ENCODE measurements around the gene OR2A12.
"Not testable (repeated sequence)": the region's sequence is repeated elsewhere in the genome, so short reads cannot be mapped to it uniquely, and the experiment has no call there.

The OR2A12 gene, protein sequence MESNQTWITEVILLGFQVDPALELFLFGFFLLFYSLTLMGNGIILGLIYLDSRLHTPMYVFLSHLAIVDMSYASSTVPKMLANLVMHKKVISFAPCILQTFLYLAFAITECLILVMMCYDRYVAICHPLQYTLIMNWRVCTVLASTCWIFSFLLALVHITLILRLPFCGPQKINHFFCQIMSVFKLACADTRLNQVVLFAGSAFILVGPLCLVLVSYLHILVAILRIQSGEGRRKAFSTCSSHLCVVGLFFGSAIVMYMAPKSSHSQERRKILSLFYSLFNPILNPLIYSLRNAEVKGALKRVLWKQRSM

DNA sequence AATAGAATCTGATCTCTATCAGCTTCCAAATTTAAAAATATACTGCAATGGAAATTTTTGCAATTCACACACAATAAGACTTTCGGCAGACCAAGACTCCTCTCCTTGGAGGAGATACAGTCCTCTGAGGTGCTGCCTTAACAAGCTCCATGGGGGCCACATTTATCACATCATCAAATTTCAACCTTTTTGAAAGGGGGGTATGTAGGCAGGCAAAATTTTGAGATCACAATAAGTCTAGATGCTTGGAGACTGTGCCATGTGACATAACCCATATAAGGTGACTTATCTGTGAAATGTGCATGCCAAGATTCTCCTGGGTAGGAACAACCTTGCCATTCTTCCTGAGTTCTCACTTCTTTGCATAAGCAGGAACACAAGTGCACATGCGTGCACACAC is at the start of gene OR2A12:
Gene OR2A12, plus strand, starts transcription at position 301 of the 400 bp plus-strand sequence. CDS start 8,830 bp downstream, outside the sequence.
- no peak within 1 kb of the TSS for H3K27ac ChIP-seq (ENCODE audit: low read length)
- no peaks in the 10 kb centered on the region for H3K36me3 ChIP-seq (ENCODE audit: control insufficient read depth in 2 of 2, insufficient read depth in 2 of 2, low read length in 2 of 2)
- no peaks in the 10 kb centered on the region for H3K4me1 ChIP-seq (ENCODE audit: control insufficient read depth, insufficient read depth, low read length)
- no peaks in the 10 kb centered on the region for H3K27me3 ChIP-seq (ENCODE audit: control insufficient read depth in 1 of 2, insufficient read depth in 2 of 2, low read length in 2 of 2)
- H3K9me3 ChIP-seq (ENCODE audit: control insufficient read depth in 2 of 2, low read length in 2 of 2) = no peaks in the 10 kb centered on the region
- no peak within 1 kb of the TSS for H3K9ac ChIP-seq (ENCODE audit: low read length in 2 of 2)
- no peak within 1 kb of the TSS for H3K4me3 ChIP-seq (ENCODE audit: low read length in 2 of 2)

DNA sequence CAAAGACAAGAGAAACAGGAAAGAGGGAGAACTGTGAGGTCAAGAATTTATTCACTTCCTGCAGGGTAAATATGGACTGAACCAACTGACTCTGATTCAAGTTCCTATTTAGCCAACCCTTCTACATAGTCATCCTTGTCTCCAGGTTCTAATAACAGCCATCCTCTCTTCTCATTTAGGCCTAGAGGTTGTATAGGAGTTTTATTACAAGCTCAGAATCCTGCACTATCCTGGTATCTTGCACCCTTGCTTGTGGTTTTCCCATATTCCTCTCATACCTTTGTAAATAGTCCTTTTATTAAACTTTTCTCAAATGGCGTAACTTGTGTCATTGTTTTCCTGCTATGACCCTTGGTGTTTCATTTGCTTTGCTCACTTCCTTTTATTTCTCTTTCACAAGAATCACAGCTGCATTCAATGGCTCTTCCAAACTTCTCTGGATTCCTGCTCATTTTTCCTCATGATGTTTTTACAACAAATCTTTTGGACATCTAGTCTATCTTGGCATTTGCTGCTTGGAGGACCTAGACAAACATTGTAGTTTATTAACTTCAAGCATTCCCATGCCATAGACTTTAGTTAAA is 49.7 kb upstream of the OR2A12 start:
- no peaks in the 10 kb centered on the region for H3K4me1 ChIP-seq (ENCODE audit: control insufficient read depth, insufficient read depth, low read length)
- H3K4me3 ChIP-seq (ENCODE audit: low read length in 2 of 2) = no peak overlapping the region
- no peaks in the 10 kb centered on the region for H3K36me3 ChIP-seq (ENCODE audit: control insufficient read depth in 2 of 2, insufficient read depth in 2 of 2, low read length in 2 of 2)
- no peaks in the 10 kb centered on the region for H3K27me3 ChIP-seq (ENCODE audit: control insufficient read depth in 1 of 2, insufficient read depth in 2 of 2, low read length in 2 of 2)
- no peaks in the 10 kb centered on the region for H3K9me3 ChIP-seq (ENCODE audit: control insufficient read depth in 2 of 2, low read length in 2 of 2)
- no peak overlapping the region for H3K9ac ChIP-seq (ENCODE audit: low read length in 2 of 2)
- H3K27ac ChIP-seq (ENCODE audit: low read length) = no peak overlapping the region

DNA sequence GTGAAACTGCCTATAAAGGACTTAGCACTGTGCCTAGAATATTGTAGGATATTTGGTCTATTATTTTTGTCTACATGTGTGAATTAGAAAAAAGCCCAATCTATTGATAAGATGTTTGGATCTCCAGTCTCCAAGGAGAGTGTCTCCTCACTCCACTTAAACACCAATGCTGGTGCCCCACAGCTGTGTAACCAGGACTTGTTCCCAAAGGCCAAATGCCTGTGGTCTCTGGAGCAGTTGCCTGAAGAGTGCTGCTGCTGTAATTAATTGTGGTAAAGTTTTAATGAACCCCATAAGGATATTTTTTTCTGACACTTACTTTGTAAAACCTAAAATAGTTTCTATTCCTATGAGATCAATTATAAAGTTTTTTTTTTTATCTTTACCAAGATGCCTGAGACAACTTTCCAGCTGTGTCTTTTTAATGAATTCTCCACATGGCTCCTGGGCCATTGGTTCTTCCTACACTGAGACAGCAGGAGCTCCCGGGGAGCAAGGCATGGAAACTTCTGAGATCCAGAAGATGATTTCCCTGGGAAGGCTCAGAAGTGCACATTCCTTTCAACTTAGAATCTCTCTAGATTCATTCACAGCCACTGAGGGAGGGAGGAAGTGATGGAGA is 48.6 kb upstream of the OR2A12 start:
- Histone ChIP-seq H3K4me1 (ENCODE audit: control insufficient read depth, insufficient read depth, low read length) (no peaks in the 10 kb centered on the region), H3K27me3 (ENCODE audit: control insufficient read depth in 1 of 2, insufficient read depth in 2 of 2, low read length in 2 of 2) (no peaks in the 10 kb centered on the region), H3K36me3 (ENCODE audit: control insufficient read depth in 2 of 2, insufficient read depth in 2 of 2, low read length in 2 of 2) (no peaks in the 10 kb centered on the region), H3K9me3 (ENCODE audit: control insufficient read depth in 2 of 2, low read length in 2 of 2) (no peaks in the 10 kb centered on the region), H3K27ac (ENCODE audit: low read length) (no peak overlapping the region), H3K9ac (ENCODE audit: low read length in 2 of 2) (no peak overlapping the region), H3K4me3 (ENCODE audit: low read length in 2 of 2) (no peak overlapping the region)

DNA sequence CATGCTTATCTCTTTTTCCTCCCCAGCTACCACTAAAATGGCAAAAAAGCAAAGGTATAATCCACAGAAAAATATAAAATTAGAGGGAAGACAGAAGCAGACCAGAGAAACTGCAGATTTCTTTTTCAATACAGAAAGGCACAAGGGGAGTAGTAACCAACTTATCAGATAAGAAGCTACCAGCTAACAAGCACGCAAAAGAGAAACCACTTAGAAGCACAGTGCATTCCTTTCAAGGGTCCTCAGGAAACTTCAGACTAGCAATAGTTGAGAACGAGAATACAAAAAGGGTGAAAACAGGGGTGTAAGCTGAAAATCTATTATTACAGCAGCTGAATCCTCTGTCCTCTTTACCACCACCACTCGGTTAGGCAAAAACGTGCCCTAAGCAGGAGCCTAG is 47.2 kb upstream of the OR2A12 start:
- no peaks in the 10 kb centered on the region for H3K27me3 ChIP-seq (ENCODE audit: control insufficient read depth in 1 of 2, insufficient read depth in 2 of 2, low read length in 2 of 2)
- no peaks in the 10 kb centered on the region for H3K9me3 ChIP-seq (ENCODE audit: control insufficient read depth in 2 of 2, low read length in 2 of 2)
- H3K9ac ChIP-seq (ENCODE audit: low read length in 2 of 2) = no peak overlapping the region
- no peak overlapping the region for H3K4me3 ChIP-seq (ENCODE audit: low read length in 2 of 2)
- no peaks in the 10 kb centered on the region for H3K4me1 ChIP-seq (ENCODE audit: control insufficient read depth, insufficient read depth, low read length)
- H3K36me3 ChIP-seq (ENCODE audit: control insufficient read depth in 2 of 2, insufficient read depth in 2 of 2, low read length in 2 of 2) = no peaks in the 10 kb centered on the region
- H3K27ac ChIP-seq (ENCODE audit: low read length) = no peak overlapping the region

DNA sequence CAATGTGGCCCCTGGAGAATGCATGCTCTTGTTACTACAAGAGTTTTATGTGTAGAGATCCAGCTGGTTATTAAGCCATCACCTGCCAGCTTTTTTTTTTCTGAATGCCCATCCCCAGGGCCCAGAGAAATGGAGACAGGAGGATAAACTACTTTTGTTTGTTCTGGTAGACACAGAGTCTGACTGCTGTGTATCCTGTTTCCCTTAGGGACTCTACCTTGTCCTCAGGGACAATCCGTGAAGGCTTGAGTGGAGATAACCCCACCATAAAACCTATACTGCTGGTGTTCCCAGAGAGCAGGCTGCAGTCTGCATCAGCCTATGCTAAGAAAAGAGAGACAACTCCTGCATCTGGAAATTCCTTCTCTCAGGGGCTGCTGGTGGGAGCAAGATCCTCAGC is 37.4 kb upstream of the OR2A12 start, which contains the start of gene OR2A5:
Gene OR2A5, plus strand, starts transcription at position 301 of the 400 bp plus-strand sequence. CDS start 1,454 bp downstream, outside the sequence.
- H3K9me3 ChIP-seq (ENCODE audit: control insufficient read depth in 2 of 2, low read length in 2 of 2) = no peaks in the 10 kb centered on the region
- H3K4me1 ChIP-seq (ENCODE audit: control insufficient read depth, insufficient read depth, low read length) = no peaks in the 10 kb centered on the region
- H3K27ac ChIP-seq (ENCODE audit: low read length) = no peak within 1 kb of the TSS
- no peaks in the 10 kb centered on the region for H3K36me3 ChIP-seq (ENCODE audit: control insufficient read depth in 2 of 2, insufficient read depth in 2 of 2, low read length in 2 of 2)
- no peaks in the 10 kb centered on the region for H3K27me3 ChIP-seq (ENCODE audit: control insufficient read depth in 1 of 2, insufficient read depth in 2 of 2, low read length in 2 of 2)
- H3K9ac ChIP-seq (ENCODE audit: low read length in 2 of 2) = no peak within 1 kb of the TSS
- H3K4me3 ChIP-seq (ENCODE audit: low read length in 2 of 2) = no peak within 1 kb of the TSS

DNA sequence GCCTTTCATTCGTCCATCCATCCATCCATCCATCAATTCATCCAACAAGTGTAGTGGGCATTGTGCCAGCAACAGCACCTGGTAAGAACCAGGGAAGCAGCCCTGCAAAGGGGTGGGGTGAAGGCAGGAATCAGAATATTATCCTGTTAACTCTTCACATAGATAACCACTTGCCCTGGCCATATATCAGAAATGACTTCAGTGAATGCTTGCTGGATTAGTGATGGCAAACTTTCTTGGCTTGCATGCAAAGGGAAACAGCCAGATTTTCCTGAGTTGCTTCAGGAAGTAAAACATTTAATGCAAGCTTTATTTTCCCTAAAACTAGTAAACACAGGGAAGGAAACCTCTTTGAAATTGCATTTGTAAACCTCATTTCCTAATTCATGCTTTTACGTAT is 36.6 kb upstream of the OR2A12 start:
- H3K4me3 ChIP-seq (ENCODE audit: low read length in 2 of 2) = no peak overlapping the region
- H3K9ac ChIP-seq (ENCODE audit: low read length in 2 of 2) = no peak overlapping the region
- peaks cover 0 to 3% of the 10 kb centered on the region in 2 donors for H3K9me3 ChIP-seq (ENCODE audit: control insufficient read depth in 2 of 2, low read length in 2 of 2)
- no peaks in the 10 kb centered on the region for H3K36me3 ChIP-seq (ENCODE audit: control insufficient read depth in 2 of 2, insufficient read depth in 2 of 2, low read length in 2 of 2)
- no peaks in the 10 kb centered on the region for H3K27me3 ChIP-seq (ENCODE audit: control insufficient read depth in 1 of 2, insufficient read depth in 2 of 2, low read length in 2 of 2)
- no peaks in the 10 kb centered on the region for H3K4me1 ChIP-seq (ENCODE audit: control insufficient read depth, insufficient read depth, low read length)
- no peak overlapping the region for H3K27ac ChIP-seq (ENCODE audit: low read length)

DNA sequence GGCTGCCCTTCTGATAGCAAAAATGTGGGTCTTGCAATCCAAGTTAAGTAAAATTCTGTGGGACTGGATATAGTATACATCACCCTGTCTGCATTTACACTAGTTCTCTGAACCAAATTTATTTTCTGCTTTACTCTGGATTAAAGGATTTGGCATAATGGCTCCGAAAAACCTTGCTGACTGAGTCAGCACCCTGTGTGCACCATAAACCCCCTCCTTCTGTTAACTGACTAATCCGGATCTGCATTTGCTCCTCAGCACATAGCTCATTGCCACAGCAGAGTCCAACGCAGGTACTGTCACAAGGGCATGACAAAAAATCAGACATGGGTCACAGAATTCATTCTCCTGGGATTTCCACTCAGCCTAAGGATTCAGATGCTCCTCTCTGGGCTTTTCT is 36.0 kb upstream of the OR2A12 start:
- no peak overlapping the region for H3K9ac ChIP-seq (ENCODE audit: low read length in 2 of 2)
- no peaks in the 10 kb centered on the region for H3K27me3 ChIP-seq (ENCODE audit: control insufficient read depth in 1 of 2, insufficient read depth in 2 of 2, low read length in 2 of 2)
- no peaks in the 10 kb centered on the region for H3K4me1 ChIP-seq (ENCODE audit: control insufficient read depth, insufficient read depth, low read length)
- H3K4me3 ChIP-seq (ENCODE audit: low read length in 2 of 2) = no peak overlapping the region
- H3K9me3 ChIP-seq (ENCODE audit: control insufficient read depth in 2 of 2, low read length in 2 of 2) = peaks cover 0 to 3% of the 10 kb centered on the region in 2 donors
- H3K27ac ChIP-seq (ENCODE audit: low read length) = no peak overlapping the region
- no peaks in the 10 kb centered on the region for H3K36me3 ChIP-seq (ENCODE audit: control insufficient read depth in 2 of 2, insufficient read depth in 2 of 2, low read length in 2 of 2)

DNA sequence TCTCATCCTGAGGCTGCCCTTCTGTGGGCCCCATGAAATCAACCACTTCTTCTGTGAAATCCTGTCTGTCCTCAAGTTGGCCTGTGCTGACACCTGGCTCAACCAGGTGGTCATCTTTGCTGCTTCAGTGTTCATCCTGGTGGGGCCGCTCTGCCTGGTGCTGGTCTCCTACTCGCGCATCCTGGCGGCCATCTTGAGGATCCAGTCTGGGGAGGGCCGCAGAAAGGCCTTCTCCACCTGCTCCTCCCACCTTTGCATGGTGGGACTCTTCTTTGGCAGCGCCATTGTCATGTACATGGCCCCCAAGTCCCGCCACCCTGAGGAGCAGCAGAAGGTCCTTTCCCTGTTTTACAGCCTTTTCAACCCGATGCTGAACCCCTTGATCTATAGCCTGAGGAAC is 35.2 kb upstream of the OR2A12 start:
- not testable (repeated sequence) for H3K27me3 ChIP-seq (ENCODE audit: control insufficient read depth in 1 of 2, insufficient read depth in 2 of 2, low read length in 2 of 2); H3K4me3 ChIP-seq (ENCODE audit: low read length in 2 of 2); H3K9ac ChIP-seq (ENCODE audit: low read length in 2 of 2); H3K4me1 ChIP-seq (ENCODE audit: control insufficient read depth, insufficient read depth, low read length); H3K9me3 ChIP-seq (ENCODE audit: control insufficient read depth in 2 of 2, low read length in 2 of 2); H3K36me3 ChIP-seq (ENCODE audit: control insufficient read depth in 2 of 2, insufficient read depth in 2 of 2, low read length in 2 of 2); H3K27ac ChIP-seq (ENCODE audit: low read length)

DNA sequence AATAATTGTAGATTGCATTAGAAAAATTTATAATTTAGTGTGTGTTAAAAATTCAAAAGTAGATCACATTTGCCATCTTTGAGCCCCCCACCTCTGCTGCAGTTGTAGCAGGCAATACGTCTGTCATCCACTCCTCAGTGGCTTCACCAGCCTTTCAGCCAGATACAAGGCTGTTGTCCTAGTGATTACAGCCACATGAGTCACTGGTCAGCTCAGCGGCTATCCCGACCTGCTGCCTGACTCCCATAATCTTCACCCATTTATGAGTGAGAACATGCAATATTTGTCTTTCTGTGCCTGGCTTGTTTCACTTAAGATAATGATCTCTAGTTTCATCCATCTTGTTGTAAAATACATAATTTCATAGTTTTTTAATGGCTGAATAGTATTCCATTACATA is 28.1 kb upstream of the OR2A12 start:
- H3K9me3 ChIP-seq (ENCODE audit: control insufficient read depth in 2 of 2, low read length in 2 of 2) = peaks cover 0 to 3% of the 10 kb centered on the region in 2 donors
- H3K36me3 ChIP-seq (ENCODE audit: control insufficient read depth in 2 of 2, insufficient read depth in 2 of 2, low read length in 2 of 2) = no peaks in the 10 kb centered on the region

DNA sequence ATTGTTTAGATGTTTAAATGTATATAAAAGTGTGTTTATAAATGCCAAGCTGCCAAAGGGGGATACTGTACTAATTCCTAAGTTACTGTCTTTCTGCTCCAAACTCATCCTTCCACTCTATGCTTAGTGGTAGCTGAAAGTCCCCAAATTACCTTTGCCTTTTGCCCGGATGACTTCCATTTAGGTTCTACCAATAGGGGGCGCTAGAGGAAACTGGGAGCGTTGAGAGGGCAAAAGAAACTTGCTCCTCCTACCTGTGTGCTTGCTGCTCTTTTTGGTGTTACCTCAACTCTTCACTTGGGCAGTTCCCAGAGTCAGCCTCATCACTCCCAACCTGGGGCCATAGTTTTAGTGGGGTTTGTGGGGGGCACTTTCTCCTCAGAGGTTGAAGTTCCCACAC is 22.4 kb upstream of the OR2A12 start:
- H3K4me3 ChIP-seq (ENCODE audit: low read length in 2 of 2) = no peak overlapping the region
- no peaks in the 10 kb centered on the region for H3K4me1 ChIP-seq (ENCODE audit: control insufficient read depth, insufficient read depth, low read length)
- H3K27me3 ChIP-seq (ENCODE audit: control insufficient read depth in 1 of 2, insufficient read depth in 2 of 2, low read length in 2 of 2) = no peaks in the 10 kb centered on the region
- H3K9ac ChIP-seq (ENCODE audit: low read length in 2 of 2) = no peak overlapping the region
- H3K27ac ChIP-seq (ENCODE audit: low read length) = no peak overlapping the region
- no peaks in the 10 kb centered on the region for H3K9me3 ChIP-seq (ENCODE audit: control insufficient read depth in 2 of 2, low read length in 2 of 2)
- H3K36me3 ChIP-seq (ENCODE audit: control insufficient read depth in 2 of 2, insufficient read depth in 2 of 2, low read length in 2 of 2) = no peaks in the 10 kb centered on the region

More for the DNA sequence above, 28.1 kb upstream of the OR2A12 start:
- H3K9ac ChIP-seq (ENCODE audit: low read length in 2 of 2) = no peak overlapping the region
- no peak overlapping the region for H3K4me3 ChIP-seq (ENCODE audit: low read length in 2 of 2)
- no peak overlapping the region for H3K27ac ChIP-seq (ENCODE audit: low read length)
- no peaks in the 10 kb centered on the region for H3K27me3 ChIP-seq (ENCODE audit: control insufficient read depth in 1 of 2, insufficient read depth in 2 of 2, low read length in 2 of 2)
- no peaks in the 10 kb centered on the region for H3K4me1 ChIP-seq (ENCODE audit: control insufficient read depth, insufficient read depth, low read length)

DNA sequence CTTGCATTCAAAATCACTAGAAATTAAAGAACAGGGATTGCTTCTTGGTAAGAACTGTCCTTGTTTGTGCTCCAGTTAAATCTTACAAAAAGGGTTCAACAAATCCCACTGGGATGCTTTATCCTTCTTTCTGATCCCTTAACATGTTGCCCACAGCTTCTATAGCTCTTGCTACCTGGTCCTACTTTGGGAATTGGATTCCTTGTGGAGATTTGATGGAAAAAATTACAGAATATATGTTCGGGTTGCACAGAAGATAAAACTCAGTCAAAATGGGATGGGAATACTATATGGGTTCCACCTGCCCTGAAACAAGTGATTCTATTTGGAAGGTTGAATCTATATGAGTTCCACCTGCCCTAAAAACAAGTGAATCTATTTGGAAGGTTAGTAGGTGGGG is 16.6 kb upstream of the OR2A12 start, which contains the start of gene OR2A25:
Gene OR2A25, plus strand, starts transcription at position 301 of the 400 bp plus-strand sequence. CDS start 4,409 bp downstream, outside the sequence.
- no peaks in the 10 kb centered on the region for H3K4me1 ChIP-seq (ENCODE audit: control insufficient read depth, insufficient read depth, low read length)
- H3K9ac ChIP-seq (ENCODE audit: low read length in 2 of 2) = no peak within 1 kb of the TSS
- no peaks in the 10 kb centered on the region for H3K9me3 ChIP-seq (ENCODE audit: control insufficient read depth in 2 of 2, low read length in 2 of 2)
- no peak within 1 kb of the TSS for H3K4me3 ChIP-seq (ENCODE audit: low read length in 2 of 2)
- H3K36me3 ChIP-seq (ENCODE audit: control insufficient read depth in 2 of 2, insufficient read depth in 2 of 2, low read length in 2 of 2) = no peaks in the 10 kb centered on the region
- no peak within 1 kb of the TSS for H3K27ac ChIP-seq (ENCODE audit: low read length)
- no peaks in the 10 kb centered on the region for H3K27me3 ChIP-seq (ENCODE audit: control insufficient read depth in 1 of 2, insufficient read depth in 2 of 2, low read length in 2 of 2)

Data from stomach smooth muscle (tissue), 2 donors.